Testis (tissue), 3 donors: ENCODE results near the gene PXDN. TPM values are rescaled to one million over a fixed set of nuclear protein-coding genes. Genes with fewer than 3 reads are reported as not detected.

Experiments used
- DNase-seq: peaks from one replicate; pipeline ENCODE4 v3.0.0-alpha.2; 2019
- H3K27ac ChIP-seq, 2 donors: fragments of 200-600 bp; sonication (generic); one replicate each; pipeline ENCODE4 v1.5.1; 2019
- H3K27me3 ChIP-seq: fragments of 200-600 bp; sonication (generic); one replicate; pipeline ENCODE4 v1.5.1; 2019
- H3K36me3 ChIP-seq: fragments of 200-600 bp; sonication (generic); one replicate; pipeline ENCODE4 v1.5.1; 2017; ENCODE audit warnings: low read depth; ENCODE audit errors: missing control alignments
- H3K4me1 ChIP-seq: fragments of 200-600 bp; sonication (generic); one replicate; pipeline ENCODE4 v1.5.1; 2019
- H3K4me3 ChIP-seq, 2 donors: fragments of 200-600 bp; sonication (generic); one replicate each; pipeline ENCODE4 v1.5.1; 2017 to 2019
- H3K9me3 ChIP-seq: fragments of 200-600 bp; sonication (generic); one replicate; pipeline ENCODE4 v1.5.1; 2017
- CTCF ChIP-seq, 3 experiments: fragments of 450-650 bp in 2 of 3; fragments of 200-600 bp in 1 of 3; sonication (generic) in 1 of 3; IDR thresholded peaks; one replicate each; pipeline ENCODE4 v1.5.1; 2016 to 2019; ENCODE audit warnings: antibody characterized with exemption in 3 of 3, mild to moderate bottlenecking in 2 of 3, moderate library complexity in 1 of 3
- POLR2A ChIP-seq: fragments of 450-650 bp; IDR thresholded peaks from one replicate; pipeline ENCODE4 v1.6.1; 2017; ENCODE audit warnings: antibody characterized with exemption, mild to moderate bottlenecking, moderate library complexity
- WGBS, 2 donors: methylation state at CpG; one replicate each; pipeline ENCODE4 v1.1.5; 2018; 5-methylcytosine and 5-hydroxymethylcytosine counted together
- intact Hi-C: fragments of 100-400 bp; cut with DNase I; formaldehyde crosslinking; loops from one replicate; pipeline ENCODE4 v1.15.1; 2023; ENCODE audit warnings: low total_unique reads
- polyA plus RNA-seq: library from polyadenylated mRNA; stranded (reverse); fragments of 350-450 nt; fragmentation: Illumina TruSeq; extraction: RNeasy Lipid Tissue Mini Kit (QIAGEN cat#74804); gene quantifications from one replicate; pipeline ENCODE4 v1.2.3, GENCODE V29; 2014; ENCODE audit warnings: low read depth, low replicate concordance; ENCODE audit not compliant: insufficient read depth
- total RNA-seq, 2 donors: library from RNA; depleted of rRNA; stranded (reverse); fragments of >200 nt; gene quantifications; one replicate each; pipeline ENCODE4 v1.2.3, GENCODE V29; 2016

PXDN gene
- total and polyA plus RNA-seq, 3 donors from 2014 or later = 26.7 to 41.8 (median 33.8) TPM

DNA sequence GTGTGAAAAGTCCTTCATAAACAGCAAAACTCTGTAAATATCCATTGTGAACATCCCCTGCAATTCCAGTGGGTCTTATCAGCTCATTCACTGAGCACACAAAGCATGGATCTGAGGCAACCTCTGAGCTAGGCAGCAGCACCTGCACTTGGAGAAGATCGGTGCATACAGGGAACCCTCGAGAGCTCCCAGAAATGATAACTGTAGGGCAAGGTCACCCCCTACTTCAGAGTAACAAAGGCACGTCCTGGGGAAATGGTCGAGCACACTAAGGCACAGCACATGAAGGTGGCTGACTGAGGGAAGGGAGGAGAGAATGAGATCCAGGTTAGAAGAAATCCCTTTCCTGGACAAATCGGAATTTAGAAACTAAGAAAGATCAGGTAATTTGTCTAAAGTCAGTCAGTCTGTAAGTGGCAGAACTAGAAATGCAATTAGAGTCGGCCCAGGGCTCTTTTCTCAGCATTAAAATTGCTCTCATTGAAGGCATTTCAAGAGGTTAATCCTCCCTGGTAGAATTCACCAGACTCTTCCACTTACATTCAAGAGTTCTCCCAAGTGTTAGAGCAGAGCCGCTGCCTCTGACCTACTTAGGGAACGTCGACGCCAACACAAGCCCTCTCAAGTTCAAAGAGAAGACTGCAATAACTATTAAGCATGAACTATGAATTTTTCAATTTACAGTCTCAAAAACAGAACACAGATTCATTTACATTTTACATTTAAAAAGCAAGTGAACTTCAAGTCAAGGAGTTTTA is 45.9 kb downstream of the PXDN start:
- no peak overlapping the region for H3K27ac ChIP-seq
- H3K4me1 ChIP-seq = no peaks in the 10 kb centered on the region
- H3K4me3 ChIP-seq = no peak overlapping the region
- WGBS, 2 donors = 54 to 72% methylated on average over 10 of the region's 10 CpGs
- TF ChIP-seq CTCF (IDR thresholded peaks at IDR 0.05) = no peak
- TF ChIP-seq POLR2A = no peak
- no peaks in the 10 kb centered on the region for H3K27me3 ChIP-seq
- intact Hi-C loops = no loop called here
- DNase-seq = no peak
- no peaks in the 10 kb centered on the region for H3K9me3 ChIP-seq
- H3K36me3 ChIP-seq = no peaks in the 10 kb centered on the region

- Histone ChIP-seq H3K27ac (no peak overlapping the region), H3K27me3 (no peaks in the 10 kb centered on the region), H3K36me3 (no peaks in the 10 kb centered on the region), H3K4me1 (no peaks in the 10 kb centered on the region), H3K4me3 (no peak overlapping the region), H3K9me3 (no peaks in the 10 kb centered on the region)
- no peak for DNase-seq
- WGBS, 2 donors = 88 to 92% methylated on average over 9 of the region's 9 CpGs
- intact Hi-C loops = no loop called here
- TF ChIP-seq POLR2A (no peak), CTCF (IDR thresholded peaks at IDR 0.05) (no peak)
These were observed 46.7 kb downstream of the PXDN start for GRCh38 chr2:1697601-1698000.

GRCh38 chr2:1696472-1696871 is 47.8 kb downstream of the PXDN start:
- no peaks in the 10 kb centered on the region for H3K9me3 ChIP-seq
- no peak for TF ChIP-seq CTCF (IDR thresholded peaks at IDR 0.05)
- TF ChIP-seq POLR2A = no peak
- no peaks in the 10 kb centered on the region for H3K36me3 ChIP-seq
- DNase-seq = no peak
- intact Hi-C loops = no loop called here
- no peak overlapping the region for H3K27ac ChIP-seq
- H3K4me3 ChIP-seq = no peak overlapping the region
- no peaks in the 10 kb centered on the region for H3K27me3 ChIP-seq
- H3K4me1 ChIP-seq = no peaks in the 10 kb centered on the region
- 71 to 96% methylated on average over 3 of the region's 3 CpGs for WGBS, 2 donors

DNA sequence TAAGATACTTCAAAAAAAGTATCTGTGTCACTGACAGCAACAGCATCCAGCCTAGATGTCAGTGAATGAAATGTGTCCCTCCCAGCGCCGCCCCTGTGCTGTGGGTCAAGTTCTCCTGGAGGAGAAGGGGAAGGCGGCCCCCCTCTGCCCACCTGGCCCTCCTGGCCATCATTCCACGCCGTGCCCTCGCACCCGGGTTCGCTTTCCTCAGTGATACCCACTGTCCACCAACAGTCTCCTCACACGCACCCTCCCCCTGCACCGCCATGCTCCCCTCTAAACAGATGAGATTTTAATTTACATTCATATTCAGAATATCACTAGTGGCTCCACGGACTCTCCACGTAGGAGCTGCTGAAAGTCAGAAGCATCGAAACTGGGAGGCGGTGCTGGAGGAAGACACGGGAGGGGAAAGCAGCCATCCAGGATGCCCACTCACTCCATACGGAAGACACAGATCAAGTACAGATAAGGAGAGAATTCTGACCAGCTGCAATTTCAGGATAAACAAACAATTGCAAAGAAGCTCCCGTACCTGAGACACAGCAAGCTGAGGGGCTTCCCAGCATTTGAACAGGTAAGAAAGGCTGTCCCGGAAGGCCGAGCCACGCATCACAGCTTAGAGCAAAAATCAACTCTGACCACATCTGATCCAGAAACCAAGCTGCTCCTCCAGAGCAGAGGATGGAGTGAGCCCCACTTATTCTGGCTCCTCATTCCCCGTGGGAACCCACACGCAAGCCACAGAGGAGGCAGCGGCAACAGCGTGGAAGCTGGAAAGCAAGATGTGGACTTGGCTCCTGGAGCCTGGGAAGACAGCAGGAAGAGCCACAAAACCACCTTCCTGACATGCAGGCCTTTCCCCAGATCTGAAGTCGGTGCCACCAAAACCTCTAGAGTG is 49.7 kb downstream of the PXDN start:
- no peaks in the 10 kb centered on the region for H3K4me1 ChIP-seq
- 87 to 92% methylated on average over 22 to 25 of the region's 25 CpGs for WGBS, 2 donors
- H3K27me3 ChIP-seq = no peaks in the 10 kb centered on the region
- H3K36me3 ChIP-seq = no peaks in the 10 kb centered on the region
- no peak for TF ChIP-seq POLR2A
- no peak for TF ChIP-seq CTCF (IDR thresholded peaks at IDR 0.05)
- no peak overlapping the region for H3K4me3 ChIP-seq
- intact Hi-C loops = no loop called here
- H3K27ac ChIP-seq = no peak overlapping the region
- no peak for DNase-seq
- no peaks in the 10 kb centered on the region for H3K9me3 ChIP-seq
